HG02623 (cell line): ENCODE results near the gene OR8G5.

ENCODE experiments used
- ATAC-seq: cut with Tn5 transposase; IDR thresholded peaks from one replicate; pipeline ENCODE4 v1.9.1; 2021; ENCODE audit warnings: moderate library complexity; ENCODE audit not compliant: unreplicated experiment

OR8G5 gene

DNA sequence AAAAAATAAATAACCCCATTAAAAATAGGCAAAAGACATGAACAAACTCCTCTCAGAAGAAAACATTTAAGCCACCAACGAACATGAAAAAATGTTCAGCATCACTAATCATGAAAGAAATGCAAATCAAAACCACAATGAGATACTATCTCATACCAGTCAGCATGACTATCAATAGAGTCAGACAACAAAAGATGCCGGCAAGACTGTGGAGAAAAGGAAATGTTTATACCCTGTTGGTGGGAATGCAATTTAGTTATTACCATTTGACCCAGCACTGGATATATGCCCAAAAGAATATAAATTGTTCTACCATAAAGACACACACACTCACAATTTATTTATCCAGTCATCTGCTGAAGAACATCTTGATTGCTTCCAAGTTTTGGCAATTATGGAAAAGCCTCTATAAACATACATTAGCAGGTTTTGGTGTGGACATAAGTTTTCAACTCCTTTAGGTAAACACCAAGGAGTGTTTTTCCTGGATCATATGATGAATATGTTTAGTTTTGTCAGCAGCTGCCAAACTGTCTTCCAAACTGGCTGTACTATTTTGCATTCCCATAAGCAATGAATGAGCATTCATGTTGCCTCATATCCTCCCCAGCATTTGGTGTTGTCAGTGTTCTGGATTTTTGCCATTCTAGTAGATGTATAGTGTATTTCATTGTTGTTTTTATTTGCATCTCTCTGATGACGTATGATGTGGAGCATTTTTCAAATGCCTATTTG is 29.6 kb downstream of the OR8G5 start:
- no peak for ATAC-seq

GRCh38 chr11:124294687-124295086 is 38.5 kb downstream of the OR8G5 start:
- ATAC-seq, result no peak

- ATAC-seq, result no peak
Measured at GRCh38 chr11:124296016-124296415, 39.8 kb downstream of the OR8G5 start.

- no peak for ATAC-seq
Measured at GRCh38 chr11:124297921-124298320, 41.7 kb downstream of the OR8G5 start.

DNA sequence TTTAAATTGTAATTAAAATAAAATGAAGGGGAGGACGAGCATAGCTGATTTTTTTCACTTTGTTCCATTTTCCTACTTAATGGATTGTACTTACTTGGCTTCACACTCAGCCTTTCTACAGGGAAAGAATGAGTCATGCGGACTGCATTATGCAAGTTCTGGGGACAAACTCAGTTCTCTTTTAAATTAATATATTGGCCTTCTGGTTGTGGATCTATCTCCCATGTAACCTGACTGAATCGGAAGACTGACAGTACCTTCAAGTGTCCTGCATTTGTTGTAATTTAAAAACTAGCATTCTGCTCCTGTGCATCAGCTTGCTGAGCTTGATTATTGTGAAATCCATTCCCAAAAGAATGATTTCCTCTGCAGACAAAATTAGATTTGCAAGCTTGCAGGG is 45.4 kb downstream of the OR8G5 start:
- no peak for ATAC-seq

- no peak for ATAC-seq
Measured at GRCh38 chr11:124302347-124303125, 46.4 kb downstream of the OR8G5 start.

DNA sequence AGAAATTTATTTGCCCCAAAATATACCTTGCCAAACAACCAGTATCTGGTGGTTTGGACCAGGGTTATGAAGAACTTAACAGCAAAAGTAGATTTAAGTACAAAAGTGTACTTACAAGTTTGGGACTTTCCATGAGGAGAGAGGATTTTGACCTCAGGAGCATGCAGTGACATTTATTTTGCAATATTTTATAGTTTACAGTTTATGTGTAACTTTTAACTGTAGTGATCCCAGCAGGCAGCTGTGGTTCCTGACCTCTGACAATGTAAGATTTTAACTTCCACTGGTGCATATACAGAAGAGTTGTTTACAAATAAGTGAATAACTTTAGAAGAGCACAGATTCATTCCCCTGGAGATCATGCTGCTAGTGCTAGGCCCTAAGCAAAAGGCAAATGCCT is 50.9 kb downstream of the OR8G5 start:
- ATAC-seq, result no peak

- no peak for ATAC-seq
Measured at GRCh38 chr11:124310721-124311120, 54.5 kb downstream of the OR8G5 start.

DNA sequence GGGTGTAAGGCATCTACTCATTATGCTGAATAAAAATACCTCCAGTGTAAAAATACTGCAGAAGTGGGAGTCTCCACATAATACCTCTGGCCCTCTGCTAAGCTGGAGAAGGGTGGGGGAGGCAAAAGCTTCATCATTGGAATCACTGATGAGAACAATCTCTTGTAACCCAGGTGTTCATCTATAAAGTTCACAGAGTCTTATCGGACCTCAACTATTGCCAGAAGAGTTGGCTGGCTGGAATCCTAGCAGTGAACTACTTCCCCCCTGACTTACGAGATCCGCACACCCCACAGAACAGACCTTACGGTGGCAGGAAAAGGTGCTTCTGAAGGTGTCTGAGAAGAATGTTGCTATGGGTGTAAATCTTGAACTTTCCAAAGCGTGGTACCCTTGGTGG is 55.1 kb downstream of the OR8G5 start:
- ATAC-seq, result no peak

DNA sequence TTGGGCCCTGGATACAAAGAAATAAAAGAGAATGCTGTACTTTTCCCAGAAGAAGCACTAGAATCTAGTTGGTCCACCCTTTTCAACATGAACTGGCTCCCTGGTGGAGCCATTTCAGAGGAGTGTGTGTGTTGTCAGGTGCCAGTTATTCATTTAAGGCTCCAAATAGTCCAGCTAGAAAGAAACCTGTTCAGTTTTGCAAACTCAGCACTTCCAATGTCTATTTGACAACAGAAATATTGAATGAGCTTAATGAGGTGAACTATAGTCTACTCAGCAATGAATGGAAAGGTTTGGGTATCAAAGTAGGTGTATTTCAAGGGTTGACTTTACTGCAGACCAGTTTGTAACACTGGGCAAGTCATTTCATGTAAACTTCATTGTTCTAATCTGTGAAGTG is 55.5 kb downstream of the OR8G5 start:
- ATAC-seq, result no peak

DNA sequence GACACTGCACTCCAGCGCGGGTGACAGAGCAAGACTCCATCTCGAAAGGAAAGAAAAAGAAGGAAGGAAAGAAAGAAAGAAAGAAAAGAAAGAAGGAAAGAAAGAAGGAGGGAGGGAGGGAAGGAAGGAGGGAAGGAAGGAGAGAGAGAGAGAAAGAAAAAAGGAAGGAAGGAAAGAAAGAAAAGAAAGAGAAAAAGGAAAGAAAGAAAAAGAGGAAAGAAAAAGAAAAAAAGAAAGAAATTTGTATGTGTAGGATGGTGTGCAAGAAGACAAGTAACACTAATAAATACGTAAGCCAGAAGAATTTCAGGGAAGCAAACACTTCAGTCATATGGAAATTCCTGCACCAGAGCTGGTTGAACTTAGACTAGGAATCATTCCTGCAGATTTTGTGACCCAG is 57.0 kb downstream of the OR8G5 start:
- no peak for ATAC-seq

DNA sequence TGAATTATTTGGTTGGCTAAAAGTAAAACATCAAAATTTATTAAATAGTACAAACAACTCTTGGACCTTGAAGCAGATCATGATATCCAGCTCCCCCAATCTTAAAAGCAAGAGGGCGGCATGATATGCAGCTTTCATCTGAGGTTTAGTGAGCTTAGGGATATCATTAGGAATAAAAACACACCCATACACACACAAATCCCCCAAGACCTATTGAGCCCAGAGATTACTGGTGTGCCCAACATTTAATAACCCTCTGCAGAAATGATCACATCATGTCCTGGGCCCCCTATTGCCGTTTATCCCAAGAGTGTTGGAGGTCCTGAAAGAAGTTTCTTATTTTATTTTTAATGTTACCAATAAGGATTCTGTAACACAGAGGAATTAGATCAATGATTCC is 57.7 kb downstream of the OR8G5 start, which contains the start of gene OR8D1:
Gene OR8D1 (minus strand): TSS at position 101 of the 400 bp plus-strand sequence. CDS start 3,183 bp downstream, outside the sequence.
- no peak for ATAC-seq

DNA sequence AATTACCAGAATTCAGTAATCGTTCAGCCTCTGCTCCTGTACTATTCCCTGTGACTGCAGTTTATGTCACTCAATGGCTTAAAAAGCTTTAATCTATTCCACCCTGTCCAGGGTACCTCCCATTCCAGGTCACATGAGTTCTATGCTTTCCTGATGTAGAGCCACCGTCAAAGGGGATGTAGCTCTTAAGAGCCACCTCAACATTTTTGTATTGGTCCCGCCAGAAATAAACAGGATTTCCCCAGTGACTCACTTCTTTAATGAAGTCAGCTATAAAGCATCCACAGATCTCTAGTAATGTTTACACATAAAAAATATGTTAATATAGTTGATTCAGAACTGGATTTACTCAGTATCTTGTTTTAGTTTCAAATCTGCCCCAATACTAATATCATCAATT is 58.9 kb downstream of the OR8G5 start:
- no peak for ATAC-seq
